GM19351 (cell line): ENCODE measurements around the gene ELAVL4.

ENCODE experiments used
- ATAC-seq: cut with Tn5 transposase; IDR thresholded peaks from one replicate; pipeline ENCODE4 v1.9.1; 2021; ENCODE audit warnings: mild to moderate bottlenecking, moderate library complexity; ENCODE audit not compliant: unreplicated experiment

Gene ELAVL4

DNA sequence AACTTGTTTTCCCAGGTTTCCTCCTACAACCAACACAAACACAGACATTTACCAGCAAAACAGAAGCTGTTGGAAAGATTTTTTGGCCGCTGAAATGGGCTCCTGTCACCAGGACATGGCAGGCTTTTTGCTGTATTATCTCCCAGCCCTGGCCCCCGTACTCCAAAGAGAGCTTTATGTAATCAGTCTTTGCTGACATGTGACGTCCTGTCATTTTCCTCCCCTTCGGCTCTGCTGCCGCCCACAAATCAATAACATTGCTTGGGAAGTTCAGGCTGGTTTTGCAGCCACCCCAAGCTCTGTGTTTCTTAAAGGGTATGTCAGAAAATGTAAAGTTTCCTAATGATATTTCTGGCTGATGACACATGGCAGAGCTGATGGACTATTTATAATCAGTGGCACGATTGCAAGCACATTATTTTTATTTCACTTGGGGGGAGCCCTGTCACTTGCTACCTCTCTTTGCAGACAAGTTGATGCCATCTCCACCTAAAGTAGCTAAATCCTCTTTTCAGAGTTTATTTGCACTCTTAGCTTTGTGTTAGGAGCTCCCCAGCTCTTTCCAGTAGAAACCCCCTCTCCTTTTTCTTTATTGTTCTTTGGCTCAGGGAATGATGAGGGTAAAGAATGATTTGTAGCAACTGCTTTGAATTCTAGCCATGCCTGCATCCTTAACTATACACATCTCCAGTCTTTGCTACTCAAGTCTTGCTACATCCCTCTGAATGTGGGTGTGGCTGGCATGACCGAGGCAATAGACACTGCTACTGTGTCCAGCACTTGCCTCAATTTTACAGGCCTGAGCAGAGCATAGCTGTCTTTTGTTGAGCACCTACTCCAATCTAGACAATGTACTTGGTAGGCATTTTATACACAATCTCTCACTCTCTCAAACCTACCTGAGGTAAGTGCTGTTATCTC is 67.3 kb downstream of the ELAVL4 start:
- no peak for ATAC-seq

- no peak for ATAC-seq
Measured at GRCh38 chr1:50177994-50178393, 69.3 kb downstream of the ELAVL4 start.

GRCh38 chr1:50179639-50180038 is 70.9 kb downstream of the ELAVL4 start:
- ATAC-seq = no peak

GRCh38 chr1:50180367-50180766 is 71.6 kb downstream of the ELAVL4 start:
- no peak for ATAC-seq

DNA sequence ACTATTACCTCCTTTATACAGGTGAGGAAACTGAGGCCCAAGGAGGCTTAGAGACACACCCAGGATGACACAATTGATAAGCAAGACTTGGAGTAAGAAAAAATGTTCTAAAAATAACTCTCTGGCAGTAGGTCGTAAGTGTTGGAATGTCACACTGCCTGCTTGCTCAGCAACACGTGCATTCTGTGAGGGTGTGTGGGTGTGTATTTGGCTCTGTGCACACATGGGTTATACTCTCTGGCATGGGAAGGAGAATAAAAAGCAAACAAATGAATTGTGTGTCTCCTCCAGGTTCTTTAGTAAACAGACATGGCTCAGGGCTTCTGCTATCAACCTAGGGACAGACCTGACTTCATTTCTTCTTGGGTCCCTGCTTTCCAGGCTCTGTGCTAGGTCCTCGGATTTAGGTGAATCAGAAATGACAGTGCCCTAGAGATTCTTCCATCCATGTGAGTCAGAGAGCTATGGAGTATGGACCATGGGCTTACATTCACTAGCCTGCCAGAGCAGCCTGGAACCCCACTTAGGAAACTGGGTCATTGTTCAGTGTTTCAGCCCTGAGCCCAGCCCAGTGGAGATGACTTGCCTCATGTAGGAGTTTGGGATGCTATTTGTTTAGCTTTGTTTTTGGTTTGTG is 72.4 kb downstream of the ELAVL4 start:
- no peak for ATAC-seq

GRCh38 chr1:50183378-50184133 is 74.8 kb downstream of the ELAVL4 start:
- no peak for ATAC-seq

GRCh38 chr1:50189369-50189768 is 80.6 kb downstream of the ELAVL4 start:
- ATAC-seq = no peak

GRCh38 chr1:50193002-50193401 is 84.3 kb downstream of the ELAVL4 start:
- no peak for ATAC-seq

- no peak for ATAC-seq
Measured at GRCh38 chr1:50195205-50195604, 86.5 kb downstream of the ELAVL4 start.

DNA sequence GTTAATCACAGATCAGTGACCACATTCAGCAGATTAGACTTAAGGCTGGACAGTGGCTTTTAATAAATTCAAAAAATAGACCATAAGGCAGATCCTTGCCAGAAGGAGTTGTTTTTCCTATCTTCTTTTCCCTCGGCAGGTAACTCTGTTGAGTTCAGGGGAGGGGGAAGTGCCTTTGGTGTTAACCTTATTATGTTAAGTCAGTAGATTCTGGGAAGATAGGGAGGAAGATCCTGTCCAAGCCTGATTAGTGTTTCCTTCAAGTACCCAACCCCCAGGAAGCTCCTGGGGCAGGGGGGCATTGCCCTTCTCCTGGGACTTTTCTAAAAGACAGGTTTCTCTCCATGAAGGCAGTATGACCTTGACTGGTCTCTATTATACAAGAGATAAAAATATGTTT is 87.4 kb downstream of the ELAVL4 start:
- no peak for ATAC-seq

GRCh38 chr1:50197216-50197615 is 88.5 kb downstream of the ELAVL4 start:
- no peak for ATAC-seq

DNA sequence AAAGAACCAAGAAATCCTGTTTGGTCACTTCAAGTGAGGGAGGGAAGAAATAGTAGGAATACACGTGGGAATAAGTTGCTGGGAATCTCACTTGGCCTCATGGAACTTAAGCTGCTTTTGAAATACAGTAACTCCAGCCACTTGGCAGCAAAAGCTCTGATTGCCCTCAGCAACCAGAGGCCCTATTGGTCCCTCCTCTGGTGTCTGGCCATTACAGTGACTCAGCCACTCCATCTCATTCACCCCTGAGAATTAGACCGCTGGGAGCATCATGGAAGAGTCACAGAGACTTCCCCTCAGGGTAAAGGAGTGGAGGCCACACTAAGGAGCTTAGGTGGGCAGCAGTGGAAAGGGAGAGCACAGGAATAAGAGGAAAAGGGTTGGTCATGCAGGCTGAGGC is 99.6 kb downstream of the ELAVL4 start:
- no peak for ATAC-seq

DNA sequence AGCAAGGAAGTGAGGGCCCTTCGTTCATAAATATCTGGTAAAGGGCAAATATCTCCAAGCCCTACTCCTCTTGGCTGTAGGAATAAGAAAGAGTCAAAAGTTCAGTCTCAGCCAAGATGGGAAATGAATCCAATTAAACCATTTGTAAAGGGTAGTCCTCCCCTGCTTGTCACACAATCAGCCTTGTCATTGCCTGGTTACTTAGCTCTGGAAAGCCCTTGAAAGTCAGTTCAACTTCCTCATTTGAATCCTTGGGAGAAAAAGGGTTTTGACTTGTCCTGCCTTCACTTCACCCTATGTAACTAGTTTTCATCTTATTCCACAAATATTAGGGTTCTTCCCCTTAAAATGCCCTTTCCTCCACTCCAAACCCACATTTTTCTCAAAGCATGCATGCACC is 100.0 kb downstream of the ELAVL4 start:
- ATAC-seq = no peak

- no peak for ATAC-seq
Measured at GRCh38 chr1:50209749-50210148, 101.0 kb downstream of the ELAVL4 start.

DNA sequence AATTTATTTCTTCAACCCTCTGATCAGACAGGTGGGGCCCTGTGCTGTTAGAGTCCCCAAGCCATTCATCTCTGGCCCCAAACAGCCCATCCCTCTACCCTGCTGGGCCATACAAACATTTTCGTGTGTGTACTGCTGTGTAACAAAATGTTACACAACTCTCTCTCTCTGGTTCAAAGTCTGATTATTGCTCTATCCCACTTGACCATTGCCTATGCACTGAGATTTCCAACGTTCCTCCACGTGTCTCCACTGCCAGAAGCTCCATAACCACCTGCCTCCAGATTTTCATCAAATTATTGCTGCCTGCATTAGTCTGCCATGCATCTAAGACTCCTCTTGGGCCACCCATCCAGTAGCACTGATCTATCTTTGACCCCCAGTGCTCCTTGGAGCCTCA is 104.8 kb downstream of the ELAVL4 start:
- no peak for ATAC-seq

DNA sequence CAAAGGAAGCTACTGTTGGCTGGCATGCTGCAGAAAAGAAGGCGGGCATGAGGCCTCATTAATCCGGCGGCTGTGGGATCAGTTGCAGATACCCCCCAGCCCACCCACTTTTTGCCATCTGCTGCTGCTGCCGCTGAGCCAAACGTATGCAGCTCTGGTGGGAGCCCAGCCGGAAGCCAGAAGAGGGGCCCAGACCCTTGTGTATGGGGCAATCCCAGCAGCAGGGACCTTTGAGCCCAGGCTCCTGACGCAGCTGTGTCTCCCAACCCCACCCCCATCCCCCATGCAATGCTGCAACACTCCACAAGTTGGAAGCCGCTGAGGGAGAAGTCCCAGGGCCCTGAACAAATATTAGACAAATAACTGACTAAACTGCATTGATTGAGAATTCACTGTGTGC is 106.0 kb downstream of the ELAVL4 start:
- no peak for ATAC-seq

DNA sequence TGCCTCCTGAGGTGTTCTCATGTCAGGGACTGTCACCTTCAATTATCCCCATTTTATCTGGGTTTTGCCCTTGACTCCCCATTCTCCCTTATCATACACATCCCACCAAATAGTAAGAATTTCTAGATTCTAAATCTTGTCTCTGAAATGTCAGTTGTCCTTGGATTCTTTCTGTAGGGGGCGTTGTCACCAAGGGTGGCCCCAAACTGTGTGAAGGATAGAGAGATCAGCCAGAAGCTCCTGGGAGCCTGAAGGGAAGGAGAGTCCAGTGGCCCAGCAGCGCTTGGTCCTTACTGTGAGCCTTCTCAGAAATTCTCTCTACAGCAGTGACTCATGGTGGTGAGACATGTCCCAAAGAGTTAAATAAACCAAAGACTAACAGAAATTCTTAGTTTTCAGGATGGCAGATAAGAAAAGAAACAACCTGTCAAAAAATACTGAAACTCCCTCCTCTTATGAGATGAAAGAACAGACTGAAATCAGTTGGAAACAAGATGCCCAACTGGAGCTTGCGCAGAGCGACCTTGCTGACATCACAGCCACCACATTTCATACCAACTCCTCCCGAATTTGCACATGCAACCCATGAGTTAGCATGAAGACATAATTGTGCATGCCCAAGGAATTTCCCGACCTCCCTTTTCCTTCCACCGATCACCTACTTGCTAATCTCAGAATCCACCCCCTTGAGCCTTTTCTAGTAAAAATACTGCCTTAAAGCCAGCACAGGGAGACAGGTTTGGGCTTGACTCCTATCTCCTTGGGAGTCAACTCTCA is 109.8 kb downstream of the ELAVL4 start:
- ATAC-seq = no peak

DNA sequence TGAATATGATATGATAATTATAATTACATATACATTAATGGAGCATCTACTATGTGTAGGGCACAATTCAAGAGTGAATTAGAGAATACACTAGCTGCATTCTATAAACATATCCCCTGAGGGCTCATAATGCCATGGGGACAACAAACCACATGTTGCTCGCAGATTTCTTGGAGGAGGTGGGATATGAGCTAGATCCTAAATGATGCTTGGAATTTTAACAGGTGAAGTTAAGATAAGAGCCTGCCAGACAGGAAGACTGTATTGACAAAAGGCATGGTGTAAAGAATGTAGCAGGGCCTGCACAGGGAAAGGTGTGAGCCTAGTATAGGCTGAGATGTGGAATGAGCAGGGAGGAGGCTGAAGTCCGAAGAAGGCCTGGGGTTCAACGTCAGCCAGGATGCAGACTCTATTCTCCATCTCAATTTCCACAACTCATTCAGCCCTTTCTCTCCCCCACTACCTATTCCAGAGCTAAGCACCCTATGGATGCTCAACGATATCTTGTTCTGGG is 120.2 kb downstream of the ELAVL4 start:
- ATAC-seq = no peak

GRCh38 chr1:50231209-50231608 is 122.5 kb downstream of the ELAVL4 start:
- ATAC-seq = no peak

- ATAC-seq = no peak
Measured at GRCh38 chr1:50232336-50232735, 123.6 kb downstream of the ELAVL4 start.

GRCh38 chr1:50236656-50237055 is 127.9 kb downstream of the ELAVL4 start:
- no peak for ATAC-seq
